B cell (primary cell): ENCODE results near the gene PTCSC3. TPM values are rescaled to one million over a fixed set of nuclear protein-coding genes. Genes with fewer than 3 reads are reported as not detected.

Experiments used
- ATAC-seq: fragments of 200-7000 bp; cut with Tn5 transposase; one replicate; pipeline ENCODE4 v1.10.0; 2021; ENCODE audit warnings: low read depth, mild to moderate bottlenecking, moderate number of reproducible peaks, moderate library complexity
- CTCF ChIA-PET: fragments of 350-600 bp; sonication (Branson Sonifier 250); formaldehyde crosslinking; loops from one replicate; lab custom pipeline; 2021; ENCODE audit warnings: antibody characterized with exemption, inconsistent platforms; lab: Charles Lee
- POLR2A ChIA-PET: fragments of 350-600 bp; sonication (Branson Sonifier 250); formaldehyde crosslinking; loops from one replicate; lab custom pipeline; 2021; ENCODE audit warnings: antibody characterized with exemption; lab: Charles Lee
- DNase-seq: peaks from one replicate; pipeline ENCODE4 v3.0.0; 2013
- H2AFZ ChIP-seq: 2 replicates; pipeline ENCODE4 v1.6.1; 2012; ENCODE audit warnings: mild to moderate bottlenecking, low read depth, low read length; ENCODE audit not compliant: insufficient read depth, poor library complexity, severe bottlenecking
- H3K27ac ChIP-seq, 2 donors: 1 replicate in 1 of 2; 2 replicates in 1 of 2; pipeline ENCODE4 v1.5.1; 2012 to 2013; ENCODE audit warnings: low read length in 2 of 2, mild to moderate bottlenecking in 2 of 2, moderate library complexity in 1 of 2
- H3K27me3 ChIP-seq, 4 experiments: fragments of 200-600 bp in 1 of 4; sonication (generic) in 1 of 4; replicated peaks in 1 of 4; 1 replicate in 2 of 4; 2 replicates in 2 of 4; pipeline versions ENCODE4 v1.6.1 to v1.7.0; 2013 to 2016; ENCODE audit warnings: low read length in 3 of 4, mild to moderate bottlenecking in 2 of 4, mixed read lengths in 1 of 4, moderate library complexity in 1 of 4; ENCODE audit not compliant: insufficient read depth in 4 of 4, control insufficient read depth in 3 of 4; ENCODE audit errors: control extremely low read depth in 1 of 4
- H3K36me3 ChIP-seq, 2 experiments: replicated peaks in 1 of 2; 1 replicate in 1 of 2; 2 replicates in 1 of 2; pipeline versions ENCODE4 v1.6.1 to v1.7.1; 2013; ENCODE audit warnings: low read length in 1 of 2; ENCODE audit not compliant: insufficient read depth in 2 of 2, control insufficient read depth in 1 of 2; ENCODE audit errors: control extremely low read depth in 1 of 2, extremely low read depth in 1 of 2
- H3K4me1 ChIP-seq, 2 donors: fragments of 200-600 bp in 1 of 2; sonication (generic) in 1 of 2; 1 replicate in 1 of 2; 2 replicates in 1 of 2; pipeline versions ENCODE4 v1.5.1 to v1.6.1; 2013 to 2017; ENCODE audit warnings: low read length in 2 of 2; ENCODE audit not compliant: control insufficient read depth in 2 of 2, insufficient read depth in 2 of 2
- H3K4me2 ChIP-seq: replicated peaks from 2 replicates; pipeline ENCODE3; 2012; ENCODE audit warnings: mild to moderate bottlenecking, low read depth, low read length; ENCODE audit not compliant: poor library complexity, severe bottlenecking
- H3K4me3 ChIP-seq, 5 experiments: fragments of 200-600 bp in 1 of 5; sonication (generic) in 1 of 5; 1 replicate in 3 of 5; 2 replicates in 2 of 5; pipeline versions ENCODE4 v1.5.1 to v1.7.0; 2011 to 2016; ENCODE audit warnings: low read length in 4 of 5, mild to moderate bottlenecking in 4 of 5, low read depth in 2 of 5, control low read depth in 1 of 5, moderate library complexity in 1 of 5; ENCODE audit not compliant: insufficient read depth in 1 of 5; ENCODE audit errors: control extremely low read depth in 1 of 5, extremely low read depth in 1 of 5
- H3K79me2 ChIP-seq: fragments of 200-600 bp; sonication (generic); one replicate; pipeline ENCODE4 v1.6.0; 2016; ENCODE audit warnings: low read length; ENCODE audit not compliant: control insufficient read depth, insufficient read depth
- H3K9ac ChIP-seq: fragments of 200-600 bp; sonication (generic); 2 replicates; pipeline ENCODE4 v1.6.1; 2017; ENCODE audit warnings: mild to moderate bottlenecking, low read length, moderate library complexity
- H3K9me3 ChIP-seq, 3 donors: one replicate each; pipeline versions ENCODE4 v1.6.1 to v1.7.1; 2013; ENCODE audit warnings: low read length in 2 of 3; ENCODE audit not compliant: control insufficient read depth in 2 of 3, insufficient read depth in 1 of 3; ENCODE audit errors: control extremely low read depth in 1 of 3
- H4K20me1 ChIP-seq: 2 replicates; pipeline ENCODE4 v1.6.0; 2012; ENCODE audit warnings: mild to moderate bottlenecking, low read length; ENCODE audit not compliant: insufficient read depth, control insufficient read depth, poor library complexity, severe bottlenecking
- H3K27ac Mint-ChIP-seq: one replicate; pipeline ENCODE4 v1.8.0; 2021; ENCODE audit warnings: mixed read lengths
- H3K27me3 Mint-ChIP-seq: one replicate; pipeline ENCODE4 v1.8.0; 2021; ENCODE audit warnings: mixed read lengths
- H3K4me1 Mint-ChIP-seq: one replicate; pipeline ENCODE4 v1.8.0; 2021; ENCODE audit warnings: mixed read lengths
- H3K4me3 Mint-ChIP-seq: one replicate; pipeline ENCODE4 v1.8.0; 2021; ENCODE audit warnings: mixed read lengths
- H3K9me3 Mint-ChIP-seq: one replicate; pipeline ENCODE4 v1.8.0; 2022; ENCODE audit warnings: mixed read lengths; ENCODE audit not compliant: insufficient read depth
- CTCF ChIP-seq: fragments of 200-600 bp; IDR thresholded peaks from one replicate; pipeline ENCODE4 v1.8.0; 2022; ENCODE audit warnings: antibody characterized with exemption, mild to moderate bottlenecking
- EZH2 ChIP-seq: IDR thresholded peaks from 2 replicates; pipeline ENCODE4 v1.6.1; 2012; ENCODE audit warnings: borderline replicate concordance, low read depth, mild to moderate bottlenecking, moderate library complexity, low read length; ENCODE audit not compliant: insufficient read depth, poor library complexity, severe bottlenecking
- WGBS: methylation state at CpG from one replicate; pipeline ENCODE4 v1.1.5; 2013; ENCODE audit warnings: missing lambda C conversion rate; ENCODE audit not compliant: insufficient coverage; 5-methylcytosine and 5-hydroxymethylcytosine counted together
- intact Hi-C: fragments of 100-400 bp; cut with micrococcal nuclease; formaldehyde crosslinking; loops from one replicate; pipeline ENCODE4 v1.10.0; 2022
- polyA plus RNA-seq: library from polyadenylated mRNA; depleted of rRNA; stranded (reverse); fragments of >200 nt; gene quantifications from 2 replicates; pipeline ENCODE4 v1.2.3, GENCODE V29; 2012
- total RNA-seq, 2 donors: library from RNA; stranded (reverse); fragments of 120-200 nt in 1 of 2; gene quantifications; 1 replicate in 1 of 2; 2 replicates in 1 of 2; pipeline versions ENCODE4 v1.2.3 to v1.2.4, GENCODE V29; 2013 to 2022

PTCSC3 gene
- total and polyA plus RNA-seq, 2 donors (not counting 1 experiment from before 2014, with no cell fraction given) = not detected

- CTCF ChIA-PET = no interaction called here
- no peaks in the 10 kb centered on the region for H3K4me1 Mint-ChIP-seq
- Histone ChIP-seq H3K4me1 (no peaks in the 10 kb centered on the region), H3K4me3 (no peak overlapping the region), H3K79me2 (no peaks in the 10 kb centered on the region), H3K27me3 (peaks cover 0 to 3% (median 0%) of the 10 kb centered on the region in 4 experiments), H3K9me3 (no peaks in the 10 kb centered on the region), H3K4me2 (no peak overlapping the region), H2AFZ (no peak overlapping the region), H4K20me1 (no peaks in the 10 kb centered on the region), H3K27ac (no peak overlapping the region), H3K9ac (no peak overlapping the region), H3K36me3 (no peaks in the 10 kb centered on the region)
- peaks cover 8% of the 10 kb centered on the region for H3K27me3 Mint-ChIP-seq
- POLR2A ChIA-PET = no interaction called here
- ATAC-seq (no peak), DNase-seq (no peak)
- no peak overlapping the region for H3K4me3 Mint-ChIP-seq
- no peaks in the 10 kb centered on the region for H3K9me3 Mint-ChIP-seq
- H3K27ac Mint-ChIP-seq = no peak overlapping the region
- TF ChIP-seq CTCF (no peak), EZH2 (no peak)
- intact Hi-C loops = no loop called here
- WGBS = 96% methylated on average over 3 of the region's 5 CpGs
Measured at GRCh38 chr14:36214476-36215216, 38.1 kb upstream of the PTCSC3 start.

- peaks cover 0 to 3% (median 0%) of the 10 kb centered on the region in 4 experiments for H3K27me3 ChIP-seq
- H3K9me3 ChIP-seq = no peaks in the 10 kb centered on the region
- peaks cover 6% of the 10 kb centered on the region for H3K27me3 Mint-ChIP-seq
- H4K20me1 ChIP-seq = no peaks in the 10 kb centered on the region
- intact Hi-C loops = no loop called here
- TF ChIP-seq CTCF (no peak), EZH2 (no peak)
- ATAC-seq = no peak
- H3K79me2 ChIP-seq = no peaks in the 10 kb centered on the region
- no peak overlapping the region for H3K4me3 ChIP-seq
- ChIA-PET CTCF (no interaction called here), POLR2A (no interaction called here)
- H3K4me2 ChIP-seq = no peak overlapping the region
- no peak overlapping the region for H2AFZ ChIP-seq
- H3K27ac ChIP-seq = no peak overlapping the region
- no CpG with 5 or more reads among the region's 3 CpGs for WGBS
- no peaks in the 10 kb centered on the region for H3K4me1 Mint-ChIP-seq
- no peak overlapping the region for H3K9ac ChIP-seq
- H3K4me3 Mint-ChIP-seq = no peak overlapping the region
- H3K4me1 ChIP-seq = no peaks in the 10 kb centered on the region
- H3K9me3 Mint-ChIP-seq = no peaks in the 10 kb centered on the region
- no peak for DNase-seq
- no peak overlapping the region for H3K27ac Mint-ChIP-seq
- H3K36me3 ChIP-seq = no peaks in the 10 kb centered on the region
Measured at GRCh38 chr14:36212987-36213386, 36.5 kb upstream of the PTCSC3 start.
